Measurements from ENCODE around the gene CCNH.
A peak's percentile ranks its signal among the peaks of the same experiment; 100 is the strongest.

The CCNH gene

DNA sequence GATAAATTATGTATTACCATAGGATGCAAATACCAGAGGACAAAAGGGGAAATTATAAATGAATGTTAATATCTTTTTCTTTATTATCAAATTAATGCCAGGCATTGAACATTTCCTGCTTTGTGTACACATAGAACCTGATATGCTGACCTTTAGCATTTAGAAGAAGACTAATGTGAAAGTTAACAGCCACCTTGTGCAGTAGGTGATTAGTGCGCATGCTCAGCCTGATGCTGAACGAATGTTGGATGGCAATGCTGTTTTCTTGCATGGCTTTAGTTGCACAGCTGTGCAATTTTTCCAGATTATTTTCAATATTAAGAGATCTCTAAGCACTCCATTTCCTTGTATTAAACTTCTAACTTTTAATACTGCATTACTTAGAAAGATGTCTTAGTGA, 45.5 kb downstream of the CCNH start:
- no peak overlapping the region for H3K27ac ChIP-seq
- no peak for DNase-seq (ENCODE audit: low read depth, low spot score)

DNA sequence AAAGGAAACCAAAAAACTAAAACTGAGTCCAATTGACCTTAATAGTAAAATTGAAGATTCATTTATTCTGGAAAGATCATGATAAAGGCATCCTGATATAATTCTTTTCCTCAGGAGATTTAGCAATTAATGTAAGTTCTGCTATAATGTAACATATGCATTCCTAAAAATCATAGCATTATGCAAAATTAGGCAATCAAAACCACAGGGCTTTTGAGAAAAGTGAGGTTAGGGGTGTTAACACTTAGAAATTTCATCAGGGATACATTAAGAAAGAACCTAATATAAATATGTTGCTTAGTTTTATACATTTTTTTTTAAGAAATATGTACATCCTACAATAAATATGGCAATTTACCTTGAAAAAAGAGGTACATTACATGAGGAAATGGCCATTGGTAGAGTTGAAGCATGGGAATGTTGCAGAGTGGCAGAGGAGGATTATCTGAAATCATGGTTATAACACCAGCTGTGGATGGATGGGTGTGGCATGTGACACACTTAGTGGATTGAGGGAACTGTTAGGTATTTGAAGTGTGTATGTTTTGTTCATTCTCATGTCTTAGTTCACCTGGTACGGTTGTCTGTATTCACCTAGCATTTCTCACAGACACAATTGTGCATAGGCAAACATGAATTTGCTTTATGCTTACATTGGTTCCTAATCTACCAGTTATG, 51.1 kb downstream of the CCNH start:
- H3K27ac ChIP-seq: peak overlapping the region; percentile 38
- no peak for DNase-seq (ENCODE audit: low read depth, low spot score)

DNA sequence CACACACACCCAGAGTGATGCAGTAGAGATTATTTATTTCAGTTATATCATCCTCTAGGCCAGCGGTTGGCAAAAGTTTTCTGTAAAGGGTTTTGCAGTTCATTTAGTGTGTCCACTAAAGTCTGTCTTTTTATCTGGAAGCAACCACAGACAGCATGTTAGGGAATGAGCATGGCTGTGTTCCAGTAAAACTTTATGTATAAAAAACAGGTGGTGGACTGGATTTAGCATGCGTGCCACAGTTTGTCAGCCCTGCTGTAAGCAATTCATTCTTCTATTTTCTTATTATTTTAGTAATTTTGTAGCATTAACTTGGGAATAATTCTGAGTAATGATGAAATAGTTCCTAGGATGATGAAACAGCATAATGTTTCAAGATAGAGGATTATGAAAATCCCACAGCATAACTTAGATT, 51.7 kb downstream of the CCNH start:
- peak overlapping the region; percentile 38 for H3K27ac ChIP-seq
- no peak for DNase-seq (ENCODE audit: low read depth, low spot score)

DNA sequence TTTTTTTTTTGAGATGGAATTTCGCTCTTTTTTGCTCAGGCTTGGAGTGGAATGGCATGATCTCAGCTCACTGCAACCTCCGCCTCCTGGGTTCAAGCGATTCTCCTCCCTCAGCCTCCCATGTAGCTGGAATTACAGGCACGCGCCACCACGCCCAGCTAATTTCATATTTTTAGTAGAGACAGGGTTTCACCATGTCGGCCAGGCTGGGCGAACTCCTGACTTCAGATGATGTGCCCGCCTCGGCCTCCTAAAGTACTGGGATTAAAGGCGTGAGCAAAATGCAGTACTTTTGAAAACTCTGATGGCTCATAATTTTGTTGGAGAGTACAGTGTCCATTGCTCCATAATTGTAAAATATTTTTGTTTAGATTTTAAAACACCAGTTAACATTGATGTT, 52.6 kb downstream of the CCNH start:
- peak overlapping the region; percentile 38 for H3K27ac ChIP-seq
- no peak for DNase-seq (ENCODE audit: low read depth, low spot score)

DNA sequence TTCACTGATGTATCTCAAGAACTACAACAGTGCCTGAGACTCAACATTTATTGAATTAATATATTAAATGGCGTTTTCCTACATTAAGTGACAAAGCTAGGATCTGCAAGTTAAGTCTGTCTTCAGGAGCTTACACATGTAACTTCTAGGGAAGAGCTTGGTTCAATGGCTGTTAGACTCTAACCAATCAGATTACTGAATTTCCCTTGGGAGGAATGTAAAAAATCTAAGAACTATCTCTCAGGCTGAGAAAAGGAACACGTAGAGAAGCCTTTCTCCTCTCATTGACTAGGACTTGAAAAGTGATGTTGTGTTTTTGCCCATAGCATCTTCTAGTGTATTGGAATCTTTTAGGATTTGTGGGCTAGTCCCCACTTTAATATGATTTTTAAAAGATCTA, 53.6 kb downstream of the CCNH start:
- DNase-seq (ENCODE audit: low read depth, low spot score): no peak
- H3K27ac ChIP-seq: no peak overlapping the region

DNA sequence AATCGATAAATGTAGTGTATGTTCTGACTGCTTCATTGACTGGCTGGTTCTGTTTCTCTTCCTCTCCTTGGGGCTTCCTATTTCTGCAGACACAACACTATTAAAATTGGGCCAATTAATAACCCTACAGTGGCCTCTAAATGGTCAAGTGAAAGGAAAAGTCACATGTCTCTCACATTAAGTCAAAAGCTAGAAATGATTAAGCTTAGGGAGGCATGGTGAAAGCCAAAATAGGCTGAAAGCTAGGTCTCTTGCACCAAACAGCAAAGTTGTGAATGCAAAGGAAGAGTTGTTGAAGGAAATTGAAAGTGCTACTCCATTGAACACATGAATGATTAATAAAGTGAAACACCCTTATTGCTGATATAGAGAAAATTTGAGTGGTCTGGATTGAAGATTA, 58.2 kb downstream of the CCNH start:
- no peak for DNase-seq (ENCODE audit: low read depth, low spot score)
- H3K27ac ChIP-seq: no peak overlapping the region

DNA sequence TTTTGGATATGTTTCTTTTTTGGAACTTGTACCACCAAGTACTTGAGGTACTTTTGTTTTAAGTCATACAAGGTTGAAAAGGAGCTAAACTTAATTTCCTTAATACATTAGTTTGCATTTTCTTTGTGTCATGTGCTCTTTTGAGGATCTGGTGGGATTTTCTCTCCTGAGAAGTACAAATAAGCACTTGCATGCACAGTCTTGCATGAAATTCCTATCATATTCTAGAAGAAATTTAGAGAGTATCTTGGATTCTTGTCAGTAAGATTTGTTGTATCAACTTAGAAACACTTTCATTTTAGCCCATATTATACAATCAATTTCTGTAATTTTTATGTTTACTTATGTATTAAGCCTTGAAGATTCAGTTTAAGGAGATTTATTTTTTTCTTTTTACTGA, 64.9 kb downstream of the CCNH start:
- H3K27ac ChIP-seq: no peak overlapping the region
- no peak for DNase-seq (ENCODE audit: low read depth, low spot score)

DNA sequence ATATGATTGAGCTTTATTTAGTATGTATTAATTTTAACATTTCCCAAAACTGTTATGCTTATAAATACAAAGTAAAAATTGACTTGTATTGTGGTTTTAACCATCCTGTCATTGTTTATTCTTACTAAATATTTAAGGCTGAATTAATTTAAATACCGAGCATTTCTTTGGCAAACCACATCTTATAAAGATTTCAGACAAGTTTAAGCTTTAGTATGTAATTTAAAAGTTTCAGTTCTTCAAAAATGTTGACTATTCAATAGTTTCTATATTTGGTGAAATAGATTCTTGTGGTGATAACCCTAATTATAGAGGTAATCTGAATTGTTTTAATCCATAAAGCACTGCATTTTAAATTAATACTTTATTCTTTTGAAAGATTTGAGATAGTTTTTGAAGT, 65.5 kb downstream of the CCNH start:
- H3K27ac ChIP-seq: no peak overlapping the region
- DNase-seq (ENCODE audit: low read depth, low spot score): no peak

All from epithelial cell of prostate (primary cell).